Panc1 (cell line): ENCODE results near the gene KIZ. TPM values are rescaled to one million over a fixed set of nuclear protein-coding genes. Genes with fewer than 3 reads are reported as not detected.

Experiments used
- ATAC-seq: fragments of 200-7000 bp; cut with Tn5 transposase; 2 replicates; pipeline ENCODE4 v1.9.1; 2020; ENCODE audit warnings: mild to moderate bottlenecking, moderate library complexity
- BruUV-seq: library from RNA; stranded (reverse); fragments of 400-500 nt; replicated peaks from 2 replicates; lab custom pipeline; 2021; lab: Mats Ljungman, UMichigan
- CTCF ChIA-PET: fragments of 300-600 bp; sonication (Branson Sonifier 250); formaldehyde crosslinking; loops from one replicate; lab custom pipeline; 2022; ENCODE audit warnings: antibody characterized with exemption; lab: Charles Lee
- POLR2A ChIA-PET: fragments of 300-600 bp; sonication (Branson Sonifier 250); formaldehyde crosslinking; loops from one replicate; lab custom pipeline; 2022; ENCODE audit warnings: antibody characterized with exemption; lab: Charles Lee
- DNase-seq: peaks from one replicate; pipeline ENCODE4 v3.0.0-alpha.2; 2010; ENCODE audit warnings: low read depth, low spot score
- H3K27ac ChIP-seq: 2 replicates; pipeline ENCODE4 v1.5.1; 2011; ENCODE audit warnings: mild to moderate bottlenecking, low read length, inconsistent platforms
- H3K27me3 ChIP-seq: fragments of 200-500 bp; sonication (Bioruptor generic); 2 replicates; pipeline ENCODE4 v1.6.0; 2014; ENCODE audit warnings: low read length, inconsistent platforms; ENCODE audit not compliant: control insufficient read depth, insufficient read depth
- H3K36me3 ChIP-seq: fragments of 200-500 bp; sonication (Bioruptor generic); 2 replicates; pipeline ENCODE4 v1.5.1; 2014; ENCODE audit warnings: inconsistent platforms, mild to moderate bottlenecking, low read length, moderate library complexity; ENCODE audit not compliant: control insufficient read depth, insufficient read depth
- H3K4me1 ChIP-seq: 2 replicates; pipeline ENCODE4 v1.5.1; 2011; ENCODE audit warnings: inconsistent platforms, mild to moderate bottlenecking, low read length, moderate library complexity; ENCODE audit not compliant: control insufficient read depth, insufficient read depth
- H3K4me3 ChIP-seq, 2 experiments: 2 replicates each; pipeline ENCODE4 v1.5.1; 2011 to 2012; ENCODE audit warnings: low read depth in 2 of 2, low read length in 2 of 2, mild to moderate bottlenecking in 2 of 2, inconsistent platforms in 1 of 2, moderate library complexity in 1 of 2
- H3K9me3 ChIP-seq: fragments of 200-500 bp; sonication (Bioruptor generic); 2 replicates; pipeline ENCODE4 v1.5.1; 2014; ENCODE audit warnings: low read depth, mild to moderate bottlenecking, inconsistent platforms, low read length, moderate library complexity; ENCODE audit not compliant: control insufficient read depth, insufficient read depth
- CTCF ChIP-seq: fragments of 450-650 bp; IDR thresholded peaks from 2 replicates; pipeline ENCODE4 v1.5.1; 2017; ENCODE audit warnings: mild to moderate bottlenecking
- POLR2AphosphoS5 ChIP-seq: IDR thresholded peaks from 2 replicates; pipeline ENCODE4 v1.6.1; 2012; ENCODE audit warnings: mild to moderate bottlenecking, low read depth, low read length, moderate library complexity
- REST ChIP-seq, 2 experiments: IDR thresholded peaks; 2 replicates each; pipeline ENCODE4 v1.6.1; 2011 to 2012; ENCODE audit warnings: low read depth in 2 of 2, control low read depth in 1 of 2, low read length in 1 of 2, mild to moderate bottlenecking in 1 of 2, moderate library complexity in 1 of 2; ENCODE audit not compliant: insufficient read depth in 1 of 2
- SIN3A ChIP-seq: IDR thresholded peaks from 2 replicates; pipeline ENCODE4 v1.6.1; 2012; ENCODE audit warnings: low read depth, mild to moderate bottlenecking, low read length, moderate library complexity, borderline replicate concordance; ENCODE audit not compliant: insufficient read depth
- TCF7L2 ChIP-seq: IDR thresholded peaks from 2 replicates; pipeline ENCODE4 v1.6.1; 2011; ENCODE audit warnings: mild to moderate bottlenecking, low read depth, low read length, inconsistent platforms
- in situ Hi-C: cut with HindIII; loops from 2 replicates; pipeline ENCODE4 v1.10.0; 2016; ENCODE audit warnings: low sequenced_read_pairs, low pct_unique_long_range_greater_than_20kb
- intact Hi-C: fragments of 100-400 bp; cut with micrococcal nuclease; formaldehyde crosslinking; loops from one replicate; pipeline ENCODE4 v1.10.0; 2022; ENCODE audit not compliant: unreplicated experiment
- total RNA-seq: library from RNA; stranded (reverse); gene quantifications from one replicate; pipeline ENCODE4 v1.2.1, GENCODE V29; 2021; ENCODE audit not compliant: unreplicated experiment

Gene KIZ
- total RNA-seq, 1 experiment from 2014 or later, result 6.5 TPM

- DNase-seq (no peak), ATAC-seq (no peak)
- Histone ChIP-seq H3K27me3 (no peaks in the 10 kb centered on the region), H3K4me1 (no peaks in the 10 kb centered on the region), H3K36me3 (no peaks in the 10 kb centered on the region), H3K4me3 (no peak overlapping the region), H3K9me3 (no peaks in the 10 kb centered on the region), H3K27ac (no peak overlapping the region)
- POLR2A ChIA-PET, result no interaction called here
- intact Hi-C loops, result loop anchor here (10.0 kb wide), 1 partner anchor 365 kb away; no protein-coding TSS in a partner anchor
- CTCF ChIA-PET, result no interaction called here
- in situ Hi-C loops, result no loop called here
- TF ChIP-seq CTCF (no peak), TCF7L2 (no peak), REST (IDR thresholded peaks at IDR 0.05; ENCODE audit: insufficient read depth in 1 of 2, low read depth in 2 of 2, low read length in 1 of 2) (no peak), POLR2AphosphoS5 (no peak), SIN3A (no peak)
- BruUV-seq, result no TSS peak
Observed at GRCh38 chr20:21230220-21230619, 104.3 kb downstream of the KIZ start.

- no peak for DNase-seq
- ChIA-PET CTCF (no interaction called here), POLR2A (no interaction called here)
- no peak for ATAC-seq
- Histone ChIP-seq H3K4me1 (no peaks in the 10 kb centered on the region), H3K9me3 (no peaks in the 10 kb centered on the region), H3K27me3 (no peaks in the 10 kb centered on the region), H3K36me3 (no peaks in the 10 kb centered on the region), H3K4me3 (no peak overlapping the region), H3K27ac (no peak overlapping the region)
- in situ Hi-C loops, result no loop called here
- TF ChIP-seq SIN3A (no peak), REST (IDR thresholded peaks at IDR 0.05; ENCODE audit: insufficient read depth in 1 of 2, low read depth in 2 of 2, low read length in 1 of 2) (no peak), TCF7L2 (no peak), CTCF (no peak), POLR2AphosphoS5 (no peak)
- BruUV-seq, result no TSS peak
- intact Hi-C loops, result loop anchor here (10.0 kb wide), 1 partner anchor 366 kb away; no protein-coding TSS in a partner anchor
Observed at GRCh38 chr20:21230686-21231085, 104.8 kb downstream of the KIZ start.
